Lower leg skin (tissue), 4 donors: Measurements from ENCODE around the gene RASA2. TPM values are rescaled to one million over a fixed set of nuclear protein-coding genes. Genes with fewer than 3 reads are reported as not detected.

ENCODE experiments used
- DNase-seq, 2 donors: peaks; one replicate each; pipeline ENCODE4 v3.0.0-alpha.2; 2019; ENCODE audit warnings: low spot score in 2 of 2
- H3K4me3 ChIP-seq: fragments of 200-600 bp; sonication (generic); 2 replicates; pipeline ENCODE4 v1.5.1; 2017; ENCODE audit warnings: mild to moderate bottlenecking, low read depth; ENCODE audit not compliant: poor library complexity, severe bottlenecking
- CTCF ChIP-seq, 3 donors: fragments of 450-650 bp; IDR thresholded peaks; one replicate each; pipeline ENCODE4 v1.5.1; 2016; ENCODE audit warnings: antibody characterized with exemption in 3 of 3, mild to moderate bottlenecking in 3 of 3, moderate library complexity in 2 of 3
- POLR2A ChIP-seq, 2 donors: fragments of 450-650 bp; IDR thresholded peaks; one replicate each; pipeline ENCODE4 v1.6.1; 2016 to 2017; ENCODE audit warnings: antibody characterized with exemption in 2 of 2, mild to moderate bottlenecking in 1 of 2, moderate library complexity in 1 of 2
- WGBS, 2 donors: methylation state at CpG; one replicate each; pipeline ENCODE4 v1.1.5; 2018; 5-methylcytosine and 5-hydroxymethylcytosine counted together
- intact Hi-C: fragments of 100-400 bp; cut with DNase I; formaldehyde crosslinking; loops from one replicate; pipeline ENCODE4 v1.15.0; 2023; ENCODE audit warnings: low total_unique reads
- total RNA-seq, 4 donors: library from RNA; depleted of rRNA; stranded (reverse); fragments of >200 nt; gene quantifications; one replicate each; pipeline ENCODE4 v1.1.0, GENCODE V29; 2016

The RASA2 gene
- total RNA-seq, 4 donors from 2014 or later = 18.7 to 46.2 (median 21.2) TPM

- 44 to 47% methylated on average over 4 of the region's 4 CpGs for WGBS, 2 donors
- intact Hi-C loops = no loop called here
- TF ChIP-seq POLR2A (IDR thresholded peaks at IDR 0.05) (no peak), CTCF (IDR thresholded peaks at IDR 0.05) (no peak)
- H3K4me3 ChIP-seq = no peak overlapping the region
- no peak for DNase-seq
These were observed 71.3 kb downstream of the RASA2 start for GRCh38 chr3:141557961-141558706.

GRCh38 chr3:141561426-141562034 is 74.7 kb downstream of the RASA2 start:
- peak in 2 of 3 donors; percentile 55 to 93 for TF ChIP-seq CTCF (IDR thresholded peaks at IDR 0.05)
- TF ChIP-seq POLR2A (IDR thresholded peaks at IDR 0.05) = no peak
- DNase-seq = peak in 1 of 2 donors; percentile 40
- H3K4me3 ChIP-seq = no peak overlapping the region
- intact Hi-C loops = loop anchor here (5.0 to 10.0 kb wide), 2 partner anchors 99 to 257 kb away; no protein-coding TSS in a partner anchor
- 87 to 88% methylated on average over 2 of the region's 2 CpGs for WGBS, 2 donors

GRCh38 chr3:141564241-141564640 is 77.4 kb downstream of the RASA2 start:
- 98 to 100% methylated on average over 1 of the region's 1 CpG for WGBS, 2 donors
- no peak overlapping the region for H3K4me3 ChIP-seq
- intact Hi-C loops = loop anchor here (5.0 to 10.0 kb wide), 2 partner anchors 102 to 259 kb away; no protein-coding TSS in a partner anchor
- no peak for TF ChIP-seq POLR2A (IDR thresholded peaks at IDR 0.05)
- no peak for TF ChIP-seq CTCF (IDR thresholded peaks at IDR 0.05)
- no peak for DNase-seq

- H3K4me3 ChIP-seq = no peak overlapping the region
- WGBS, 2 donors = 85 to 93% methylated on average over 6 of the region's 6 CpGs
- no peak for DNase-seq
- intact Hi-C loops = no loop called here
- TF ChIP-seq CTCF (IDR thresholded peaks at IDR 0.05) = no peak
These were observed 83.2 kb downstream of the RASA2 start for GRCh38 chr3:141570068-141570467.

GRCh38 chr3:141575879-141576743 is 89.3 kb downstream of the RASA2 start:
- DNase-seq = no peak
- intact Hi-C loops = no loop called here
- H3K4me3 ChIP-seq = no peak overlapping the region
- WGBS, 2 donors = 89 to 91% methylated on average over 13 of the region's 13 CpGs
- TF ChIP-seq POLR2A (IDR thresholded peaks at IDR 0.05) (no peak), CTCF (IDR thresholded peaks at IDR 0.05) (no peak)
